Esophagus squamous epithelium (tissue), 4 donors: ENCODE results near the gene SYF2.

Source experiments
- POLR2A ChIP-seq, 4 donors: fragments of 450-650 bp; IDR thresholded peaks; one replicate each; pipeline ENCODE4 v1.6.1; 2017; ENCODE audit warnings: antibody characterized with exemption in 4 of 4, mild to moderate bottlenecking in 4 of 4, moderate library complexity in 3 of 4
- TF ChIP-seq, protein P1 (sequence below), 6 experiments: fragments of 450-650 bp in 4 of 6; fragments of 200-600 bp in 2 of 6; sonication (generic) in 2 of 6; IDR thresholded peaks; one replicate each; pipeline ENCODE4 v1.5.1; 2016 to 2019; ENCODE audit warnings: antibody characterized with exemption in 6 of 6, mild to moderate bottlenecking in 4 of 6, moderate library complexity in 4 of 6

DNA sequence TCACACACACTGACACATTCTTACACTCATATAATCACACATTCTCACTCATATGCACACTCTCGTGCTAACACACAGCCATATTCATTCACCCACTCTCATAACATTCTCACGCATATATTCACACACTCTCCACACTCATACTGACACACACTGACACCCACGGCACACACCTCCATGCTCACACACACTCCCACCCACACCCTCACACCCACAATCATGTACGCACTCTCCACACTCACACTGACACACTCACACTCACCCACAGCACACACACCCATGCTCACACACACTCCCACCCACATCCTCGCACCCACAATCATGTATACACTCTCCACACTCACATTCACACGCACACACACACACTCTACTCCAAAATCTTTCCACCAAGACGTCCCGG lies 38.2 kb downstream of the SYF2 start:
- TF ChIP-seq, protein P1, sequence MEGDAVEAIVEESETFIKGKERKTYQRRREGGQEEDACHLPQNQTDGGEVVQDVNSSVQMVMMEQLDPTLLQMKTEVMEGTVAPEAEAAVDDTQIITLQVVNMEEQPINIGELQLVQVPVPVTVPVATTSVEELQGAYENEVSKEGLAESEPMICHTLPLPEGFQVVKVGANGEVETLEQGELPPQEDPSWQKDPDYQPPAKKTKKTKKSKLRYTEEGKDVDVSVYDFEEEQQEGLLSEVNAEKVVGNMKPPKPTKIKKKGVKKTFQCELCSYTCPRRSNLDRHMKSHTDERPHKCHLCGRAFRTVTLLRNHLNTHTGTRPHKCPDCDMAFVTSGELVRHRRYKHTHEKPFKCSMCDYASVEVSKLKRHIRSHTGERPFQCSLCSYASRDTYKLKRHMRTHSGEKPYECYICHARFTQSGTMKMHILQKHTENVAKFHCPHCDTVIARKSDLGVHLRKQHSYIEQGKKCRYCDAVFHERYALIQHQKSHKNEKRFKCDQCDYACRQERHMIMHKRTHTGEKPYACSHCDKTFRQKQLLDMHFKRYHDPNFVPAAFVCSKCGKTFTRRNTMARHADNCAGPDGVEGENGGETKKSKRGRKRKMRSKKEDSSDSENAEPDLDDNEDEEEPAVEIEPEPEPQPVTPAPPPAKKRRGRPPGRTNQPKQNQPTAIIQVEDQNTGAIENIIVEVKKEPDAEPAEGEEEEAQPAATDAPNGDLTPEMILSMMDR (IDR thresholded peaks at IDR 0.05) = no peak
- TF ChIP-seq POLR2A (IDR thresholded peaks at IDR 0.05) = no peak
